ENCODE data around the gene RNU11.
"Not testable (repeated sequence)": the region's sequence is repeated elsewhere in the genome, so short reads cannot be mapped to it uniquely, and the experiment has no call there.

The RNU11 gene

GRCh38 chr1:28648474-28649198 lies at the start of gene RNU11:
Gene RNU11, plus strand, starts transcription at chr1:28648600.
- DNase-seq, result peak; percentile 81

- no peak for DNase-seq
These were observed 46.7 kb upstream of the RNU11 start for GRCh38 chr1:28601696-28602095.

GRCh38 chr1:28602536-28603439 lies 45.6 kb upstream of the RNU11 start:
- no peak for DNase-seq

- no peak for DNase-seq
These were observed 44.0 kb upstream of the RNU11 start for GRCh38 chr1:28604411-28604810.

GRCh38 chr1:28604962-28605361 lies 43.4 kb upstream of the RNU11 start:
- DNase-seq, result no peak

GRCh38 chr1:28606771-28607170 lies 41.6 kb upstream of the RNU11 start:
- no peak for DNase-seq

GRCh38 chr1:28613175-28613574 lies 35.2 kb upstream of the RNU11 start:
- no peak for DNase-seq

GRCh38 chr1:28631713-28632112 lies 16.7 kb upstream of the RNU11 start:
- no peak for DNase-seq

- DNase-seq, result no peak
These were observed 15.8 kb upstream of the RNU11 start for GRCh38 chr1:28632560-28632959.

- DNase-seq, result no peak
These were observed 7.6 kb upstream of the RNU11 start for GRCh38 chr1:28640766-28641165.

GRCh38 chr1:28642056-28642846 lies 6.1 kb upstream of the RNU11 start:
- no peak for DNase-seq

GRCh38 chr1:28642847-28643635 lies 5.4 kb upstream of the RNU11 start, which contains the start of gene TAF12:
Gene TAF12, minus strand, starts transcription at chr1:28643067. Its CDS starts 20,986 bp downstream, at chr1:28622081.
- peak; percentile 86 for DNase-seq

GRCh38 chr1:28644494-28644893 lies 3.9 kb upstream of the RNU11 start:
- DNase-seq, result no peak

GRCh38 chr1:28645406-28645805 lies 3.0 kb upstream of the RNU11 start:
- DNase-seq, result not testable (repeated sequence)

- no peak for DNase-seq
These were observed 2.4 kb upstream of the RNU11 start for GRCh38 chr1:28646040-28646439.

- DNase-seq, result peak; percentile 80
These were observed 359 bp upstream of the RNU11 start for GRCh38 chr1:28648008-28648473.

- DNase-seq, result not testable (repeated sequence)
These were observed 4.7 kb downstream of the RNU11 start for GRCh38 chr1:28653063-28653462.

GRCh38 chr1:28653870-28654269 lies 5.5 kb downstream of the RNU11 start:
- DNase-seq, result not testable (repeated sequence)

GRCh38 chr1:28655448-28656311 lies 7.3 kb downstream of the RNU11 start:
- DNase-seq, result not testable (repeated sequence)

GRCh38 chr1:28656335-28656734 lies 7.9 kb downstream of the RNU11 start:
- no peak for DNase-seq

GRCh38 chr1:28663871-28664470 lies 15.6 kb downstream of the RNU11 start:
- DNase-seq, result no peak

Measured in NCI-H774 (cell line).